Vagina (tissue), 2 donors: ENCODE measurements around the gene UCHL5. TPM values are rescaled to one million over a fixed set of nuclear protein-coding genes. Genes with fewer than 3 reads are reported as not detected.

ENCODE experiments used
- DNase-seq, 2 donors: peaks; one replicate each; pipeline ENCODE4 v3.0.0-alpha.2; 2017; ENCODE audit errors: extremely low spot score in 2 of 2
- H3K27ac ChIP-seq: fragments of 200-600 bp; sonication (generic); one replicate; pipeline ENCODE4 v1.5.1; 2019
- H3K27me3 ChIP-seq: fragments of 200-600 bp; sonication (generic); one replicate; pipeline ENCODE4 v1.5.1; 2019
- H3K36me3 ChIP-seq, 2 donors: fragments of 200-600 bp; sonication (generic); one replicate each; pipeline ENCODE4 v1.5.1; 2017 to 2019
- H3K4me1 ChIP-seq: fragments of 200-600 bp; sonication (generic); one replicate; pipeline ENCODE4 v1.5.1; 2019
- H3K4me3 ChIP-seq, 2 donors: fragments of 200-600 bp; sonication (generic); 1 replicate in 1 of 2; 2 replicates in 1 of 2; pipeline ENCODE4 v1.5.1; 2016 to 2019
- H3K9me3 ChIP-seq: fragments of 200-600 bp; sonication (generic); one replicate; pipeline ENCODE4 v1.5.1; 2019
- POLR2A ChIP-seq, 2 donors: fragments of 450-650 bp; IDR thresholded peaks; one replicate each; pipeline ENCODE4 v1.6.1; 2017; ENCODE audit warnings: antibody characterized with exemption in 2 of 2, mild to moderate bottlenecking in 2 of 2, moderate library complexity in 2 of 2
- POLR2AphosphoS5 ChIP-seq, 2 donors: sonication (generic); formaldehyde crosslinking; IDR thresholded peaks; one replicate each; pipeline ENCODE4 v1.9.0; 2017; ENCODE audit warnings: antibody characterized with exemption in 2 of 2, mild to moderate bottlenecking in 2 of 2, low read depth in 1 of 2; ENCODE audit not compliant: insufficient read depth in 1 of 2
- intact Hi-C: fragments of 100-400 bp; cut with DNase I; formaldehyde crosslinking; loops from one replicate; pipeline ENCODE4 v1.15.1; 2023
- total RNA-seq: library from RNA; depleted of rRNA; stranded (reverse); fragments of >200 nt; gene quantifications from one replicate; pipeline ENCODE4 v1.2.3, GENCODE V29; 2016
- TF ChIP-seq, protein P1 (sequence below), 3 experiments: fragments of 450-650 bp in 2 of 3; fragments of 200-600 bp in 1 of 3; sonication (generic) in 1 of 3; IDR thresholded peaks; one replicate each; pipeline ENCODE4 v1.5.1; 2017 to 2019; ENCODE audit warnings: antibody characterized with exemption in 3 of 3, mild to moderate bottlenecking in 2 of 3, moderate library complexity in 2 of 3

Gene UCHL5
- total RNA-seq, 1 donor from 2014 or later, result 17.4 TPM

DNA sequence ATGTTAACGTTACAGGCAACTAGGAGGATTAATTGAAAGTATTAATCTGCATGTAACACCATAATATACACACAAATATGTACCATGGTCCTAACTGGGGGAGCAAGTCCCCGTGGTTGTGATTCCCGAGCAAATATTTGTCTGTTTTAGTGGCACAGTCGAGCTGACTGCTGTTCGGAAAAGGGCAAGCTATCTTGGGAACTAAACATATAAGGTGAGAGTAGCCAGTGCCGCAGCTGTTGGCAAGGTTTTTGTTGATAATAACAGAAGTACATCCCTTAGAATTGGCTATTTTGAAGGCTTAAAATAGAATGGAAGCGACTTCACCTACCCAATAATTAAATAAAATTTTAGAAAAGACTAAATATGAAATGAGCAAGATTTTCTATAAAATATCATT is 45.5 kb downstream of the UCHL5 start:
- Histone ChIP-seq H3K36me3 (no peaks in the 10 kb centered on the region), H3K4me1 (no peaks in the 10 kb centered on the region), H3K27me3 (no peaks in the 10 kb centered on the region), H3K9me3 (no peaks in the 10 kb centered on the region), H3K27ac (no peak overlapping the region), H3K4me3 (no peak overlapping the region)
- no peak for TF ChIP-seq POLR2A (IDR thresholded peaks at IDR 0.05)
- TF ChIP-seq, protein P1, sequence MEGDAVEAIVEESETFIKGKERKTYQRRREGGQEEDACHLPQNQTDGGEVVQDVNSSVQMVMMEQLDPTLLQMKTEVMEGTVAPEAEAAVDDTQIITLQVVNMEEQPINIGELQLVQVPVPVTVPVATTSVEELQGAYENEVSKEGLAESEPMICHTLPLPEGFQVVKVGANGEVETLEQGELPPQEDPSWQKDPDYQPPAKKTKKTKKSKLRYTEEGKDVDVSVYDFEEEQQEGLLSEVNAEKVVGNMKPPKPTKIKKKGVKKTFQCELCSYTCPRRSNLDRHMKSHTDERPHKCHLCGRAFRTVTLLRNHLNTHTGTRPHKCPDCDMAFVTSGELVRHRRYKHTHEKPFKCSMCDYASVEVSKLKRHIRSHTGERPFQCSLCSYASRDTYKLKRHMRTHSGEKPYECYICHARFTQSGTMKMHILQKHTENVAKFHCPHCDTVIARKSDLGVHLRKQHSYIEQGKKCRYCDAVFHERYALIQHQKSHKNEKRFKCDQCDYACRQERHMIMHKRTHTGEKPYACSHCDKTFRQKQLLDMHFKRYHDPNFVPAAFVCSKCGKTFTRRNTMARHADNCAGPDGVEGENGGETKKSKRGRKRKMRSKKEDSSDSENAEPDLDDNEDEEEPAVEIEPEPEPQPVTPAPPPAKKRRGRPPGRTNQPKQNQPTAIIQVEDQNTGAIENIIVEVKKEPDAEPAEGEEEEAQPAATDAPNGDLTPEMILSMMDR (IDR thresholded peaks at IDR 0.05), result no peak
- no peak for TF ChIP-seq POLR2AphosphoS5 (IDR thresholded peaks at IDR 0.05; ENCODE audit: insufficient read depth in 1 of 2, low read depth in 1 of 2)
- no peak for DNase-seq
- intact Hi-C loops, result no loop called here

GRCh38 chr1:193013005-193013404 is 46.2 kb downstream of the UCHL5 start:
- intact Hi-C loops, result no loop called here

DNA sequence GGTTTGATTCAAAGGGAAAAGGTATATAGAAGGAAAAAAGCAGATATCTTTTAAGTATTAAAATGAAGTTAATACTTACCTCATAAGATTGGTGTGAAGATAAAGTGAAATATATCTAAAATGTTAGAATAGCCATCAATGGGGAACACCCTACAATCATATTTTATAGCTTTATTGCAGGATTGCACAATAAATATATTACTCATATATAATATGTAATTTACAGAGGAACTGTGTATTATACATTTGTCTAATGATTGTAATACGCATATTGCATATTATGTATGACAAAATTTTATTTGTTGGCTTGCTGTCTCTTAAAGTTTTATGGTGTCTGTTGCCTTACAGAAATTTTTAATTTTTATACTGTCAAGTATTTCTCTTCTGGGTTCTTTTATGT is 47.8 kb downstream of the UCHL5 start:
- DNase-seq, result no peak
- Histone ChIP-seq H3K9me3 (no peaks in the 10 kb centered on the region), H3K4me1 (no peaks in the 10 kb centered on the region), H3K27ac (no peak overlapping the region), H3K27me3 (no peaks in the 10 kb centered on the region), H3K4me3 (no peak overlapping the region), H3K36me3 (no peaks in the 10 kb centered on the region)
- intact Hi-C loops, result no loop called here
- TF ChIP-seq, protein P1 (IDR thresholded peaks at IDR 0.05), result no peak
- TF ChIP-seq POLR2AphosphoS5 (IDR thresholded peaks at IDR 0.05; ENCODE audit: insufficient read depth in 1 of 2, low read depth in 1 of 2), result no peak
- TF ChIP-seq POLR2A (IDR thresholded peaks at IDR 0.05), result no peak

More at GRCh38 chr1:193013005-193013404, 46.2 kb downstream of the UCHL5 start:
- H3K36me3 ChIP-seq, result no peaks in the 10 kb centered on the region
- TF ChIP-seq, protein P1 (IDR thresholded peaks at IDR 0.05), result no peak
- TF ChIP-seq POLR2AphosphoS5 (IDR thresholded peaks at IDR 0.05; ENCODE audit: insufficient read depth in 1 of 2, low read depth in 1 of 2) (no peak), POLR2A (IDR thresholded peaks at IDR 0.05) (no peak)
- H3K4me1 ChIP-seq, result no peaks in the 10 kb centered on the region
- no peak for DNase-seq
- H3K9me3 ChIP-seq, result no peaks in the 10 kb centered on the region
- H3K4me3 ChIP-seq, result no peak overlapping the region
- H3K27ac ChIP-seq, result no peak overlapping the region
- H3K27me3 ChIP-seq, result no peaks in the 10 kb centered on the region

- intact Hi-C loops, result no loop called here
- Histone ChIP-seq H3K4me1 (no peaks in the 10 kb centered on the region), H3K9me3 (no peaks in the 10 kb centered on the region), H3K36me3 (no peaks in the 10 kb centered on the region), H3K27ac (no peak overlapping the region), H3K27me3 (no peaks in the 10 kb centered on the region), H3K4me3 (no peak overlapping the region)
- TF ChIP-seq, protein P1 (IDR thresholded peaks at IDR 0.05), result no peak
- TF ChIP-seq POLR2A (IDR thresholded peaks at IDR 0.05) (no peak), POLR2AphosphoS5 (IDR thresholded peaks at IDR 0.05; ENCODE audit: insufficient read depth in 1 of 2, low read depth in 1 of 2) (no peak)
- DNase-seq, result no peak
Measured at GRCh38 chr1:193009501-193009900, 49.7 kb downstream of the UCHL5 start.

DNA sequence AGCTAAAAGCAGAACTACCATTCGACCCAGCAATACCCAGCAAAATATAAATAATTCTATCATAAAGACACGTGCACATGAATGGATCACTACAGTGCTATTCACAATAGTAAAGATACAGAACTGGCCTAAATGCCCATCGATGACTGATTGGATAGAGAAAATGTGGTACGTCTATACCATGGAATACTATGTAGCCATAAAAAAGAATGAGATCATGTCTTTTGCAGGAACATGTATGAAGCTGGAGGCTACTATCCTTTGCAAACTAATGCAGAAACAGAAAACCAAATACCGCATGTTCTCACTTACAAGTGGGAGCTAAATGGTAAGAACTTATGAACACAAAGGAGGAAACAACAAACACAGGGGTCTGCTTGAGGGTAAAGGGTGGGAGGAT is 53.4 kb downstream of the UCHL5 start:
- DNase-seq, result no peak
- H3K27ac ChIP-seq, result no peak overlapping the region
- no peak overlapping the region for H3K4me3 ChIP-seq
- no peaks in the 10 kb centered on the region for H3K9me3 ChIP-seq
- H3K4me1 ChIP-seq, result no peaks in the 10 kb centered on the region
- peaks cover 0 to 17% of the 10 kb centered on the region in 2 donors for H3K36me3 ChIP-seq
- no peaks in the 10 kb centered on the region for H3K27me3 ChIP-seq
- TF ChIP-seq POLR2A (IDR thresholded peaks at IDR 0.05) (no peak), POLR2AphosphoS5 (IDR thresholded peaks at IDR 0.05; ENCODE audit: insufficient read depth in 1 of 2, low read depth in 1 of 2) (no peak)
- TF ChIP-seq, protein P1 (IDR thresholded peaks at IDR 0.05), result no peak
- intact Hi-C loops, result no loop called here
